Naive thymus-derived CD4-positive, alpha-beta T cell (primary cell): ENCODE measurements around the gene NEK7. TPM values are rescaled to one million over a fixed set of nuclear protein-coding genes. Genes with fewer than 3 reads are reported as not detected.
A peak's percentile ranks its signal among the peaks of the same experiment; 100 is the strongest.

Experiments
- ATAC-seq: fragments of 150-1000 bp; cut with Tn5 transposase; 2 replicates; pipeline ENCODE4 v1.10.0; 2021; ENCODE audit warnings: mild to moderate bottlenecking, moderate library complexity
- CTCF ChIA-PET: fragments of 350-600 bp; sonication (Branson Sonifier 250); formaldehyde crosslinking; loops from one replicate; lab custom pipeline; 2021; ENCODE audit warnings: antibody characterized with exemption; lab: Charles Lee
- POLR2A ChIA-PET: fragments of 350-600 bp; sonication (Branson Sonifier 250); formaldehyde crosslinking; loops from one replicate; lab custom pipeline; 2021; ENCODE audit warnings: antibody characterized with exemption, inconsistent platforms; lab: Charles Lee
- DNase-seq, 9 donors: peaks; one replicate each; pipeline versions ENCODE4 v3.0.0 to v3.0.0-alpha.2; 2020 to 2022; ENCODE audit warnings: mixed read lengths in 1 of 9
- H3K27ac ChIP-seq: one replicate; pipeline ENCODE4 v1.7.0; 2013; ENCODE audit warnings: mild to moderate bottlenecking, low read depth, low read length, moderate library complexity
- H3K27me3 ChIP-seq, 2 donors: one replicate each; pipeline ENCODE4 v1.7.0; 2013; ENCODE audit warnings: low read length in 2 of 2, mild to moderate bottlenecking in 2 of 2, moderate library complexity in 2 of 2; ENCODE audit not compliant: control insufficient read depth in 2 of 2, insufficient read depth in 2 of 2
- H3K36me3 ChIP-seq, 3 experiments: 1 replicate in 2 of 3; 2 replicates in 1 of 3; pipeline ENCODE4 v1.7.0; 2013; ENCODE audit warnings: low read length in 3 of 3, mild to moderate bottlenecking in 3 of 3, moderate library complexity in 1 of 3; ENCODE audit not compliant: insufficient read depth in 3 of 3, control insufficient read depth in 2 of 3
- H3K4me1 ChIP-seq, 2 donors: one replicate each; pipeline ENCODE4 v1.7.0; 2013; ENCODE audit warnings: low read length in 2 of 2, mild to moderate bottlenecking in 2 of 2, moderate library complexity in 1 of 2; ENCODE audit not compliant: control insufficient read depth in 2 of 2, insufficient read depth in 2 of 2
- H3K4me3 ChIP-seq: 2 replicates; pipeline ENCODE4 v1.7.0; 2013; ENCODE audit warnings: mild to moderate bottlenecking, low read length
- H3K9me3 ChIP-seq, 3 experiments: 1 replicate in 2 of 3; 2 replicates in 1 of 3; pipeline ENCODE4 v1.7.0; 2013; ENCODE audit warnings: low read length in 3 of 3; ENCODE audit not compliant: control insufficient read depth in 2 of 3
- H3K27ac Mint-ChIP-seq, 9 donors: one replicate each; pipeline ENCODE4 v1.8.0; 2020 to 2022; ENCODE audit warnings: mixed read lengths in 9 of 9, mild to moderate bottlenecking in 8 of 9, moderate library complexity in 5 of 9, inconsistent platforms in 2 of 9
- H3K27me3 Mint-ChIP-seq, 5 donors: one replicate each; pipeline ENCODE4 v1.8.0; 2021 to 2022; ENCODE audit warnings: mixed read lengths in 5 of 5, mild to moderate bottlenecking in 1 of 5
- H3K36me3 Mint-ChIP-seq, 5 donors: one replicate each; pipeline ENCODE4 v1.8.0; 2020 to 2022; ENCODE audit warnings: mixed read lengths in 5 of 5, mild to moderate bottlenecking in 3 of 5, inconsistent platforms in 1 of 5
- H3K4me1 Mint-ChIP-seq, 7 donors: one replicate each; pipeline ENCODE4 v1.8.0; 2020 to 2022; ENCODE audit warnings: mixed read lengths in 7 of 7, mild to moderate bottlenecking in 3 of 7, inconsistent platforms in 1 of 7
- H3K4me3 Mint-ChIP-seq, 10 donors: one replicate each; pipeline ENCODE4 v1.8.0; 2020 to 2022; ENCODE audit warnings: mild to moderate bottlenecking in 10 of 10, mixed read lengths in 10 of 10, moderate library complexity in 6 of 10, inconsistent platforms in 2 of 10
- H3K9me3 Mint-ChIP-seq, 11 donors: one replicate each; pipeline ENCODE4 v1.8.0; 2020 to 2022; ENCODE audit warnings: mixed read lengths in 11 of 11, mild to moderate bottlenecking in 4 of 11, inconsistent platforms in 1 of 11, moderate library complexity in 1 of 11
- intact Hi-C, 2 donors: fragments of 100-400 bp; cut with micrococcal nuclease; formaldehyde crosslinking; loops; one replicate each; pipeline ENCODE4 v1.15.1; 2023
- polyA plus RNA-seq, 2 donors: library from polyadenylated mRNA; unstranded; fragments of 300-500 nt; fragmentation: Illumina TruSeq; gene quantifications; one replicate each; pipeline ENCODE4 v1.2.3, GENCODE V29; 2021
- total RNA-seq, 6 experiments: library from RNA in 5 of 6; stranded (reverse) in 5 of 6; gene quantifications; 1 replicate in 5 of 6; 2 replicates in 1 of 6; pipeline ENCODE4 v1.2.3 and lab custom pipeline; 2021 to 2026

The NEK7 gene
- total and polyA plus RNA-seq, 7 experiments from 2014 or later, result 25.1 to 68.4 (median 44.5) TPM

DNA sequence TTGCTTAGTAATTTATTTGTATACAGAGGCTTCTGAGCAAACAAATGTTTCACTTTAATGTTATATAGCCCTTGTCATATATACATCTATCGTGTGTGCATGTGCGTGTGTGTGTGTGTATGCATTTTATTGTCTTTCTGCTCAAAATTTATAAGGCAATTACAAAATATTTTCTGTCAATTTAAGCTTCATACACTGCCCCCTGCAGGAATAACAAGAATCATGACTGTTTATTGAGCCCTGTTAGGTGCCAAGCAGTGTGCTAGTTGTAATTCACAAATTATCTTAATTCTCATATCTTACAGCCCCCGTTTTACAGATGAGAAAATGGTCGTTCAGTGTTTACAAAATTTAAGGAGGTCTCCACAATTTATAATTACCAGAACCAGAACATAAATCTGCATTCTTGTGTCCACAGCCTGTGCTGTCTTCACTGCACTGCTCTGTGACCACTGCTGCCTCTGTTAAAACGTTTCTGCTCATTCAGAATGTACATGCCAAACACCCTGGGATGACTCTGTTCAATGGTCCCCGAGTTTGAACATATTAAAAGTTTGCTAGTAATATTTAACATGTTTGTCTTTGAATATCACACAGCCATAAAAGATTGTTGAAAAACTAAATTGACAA is 202.3 kb downstream of the NEK7 start:
- no peak overlapping the region for H3K27ac Mint-ChIP-seq
- no peaks in the 10 kb centered on the region for H3K9me3 Mint-ChIP-seq
- ATAC-seq, result no peak
- Histone ChIP-seq H3K27me3 (no peaks in the 10 kb centered on the region), H3K9me3 (no peaks in the 10 kb centered on the region), H3K4me3 (no peak overlapping the region), H3K27ac (no peak overlapping the region), H3K4me1 (no peaks in the 10 kb centered on the region), H3K36me3 (no peaks in the 10 kb centered on the region)
- H3K27me3 Mint-ChIP-seq, result peaks cover 0 to 21% (median 3%) of the 10 kb centered on the region in 5 donors
- peak in 5 of 9 donors; percentile 3 to 17 (median 7) for DNase-seq
- intact Hi-C loops, result loop anchor here (1.0 to 5.0 kb wide), 8 partner anchors 200 to 832 kb away; partner anchors contain the start of gene NEK7 (in 1 of the 2)
- H3K4me3 Mint-ChIP-seq, result no peak overlapping the region
- no peaks in the 10 kb centered on the region for H3K36me3 Mint-ChIP-seq
- ChIA-PET POLR2A (no interaction called here), CTCF (interaction anchor here (0.9 to 1.3 kb wide), 5 partner anchors 105 to 840 kb away, joined by 3 read pairs; no protein-coding TSS in a partner anchor)
- peaks cover 0 to 3% (median 0%) of the 10 kb centered on the region in 7 donors for H3K4me1 Mint-ChIP-seq

DNA sequence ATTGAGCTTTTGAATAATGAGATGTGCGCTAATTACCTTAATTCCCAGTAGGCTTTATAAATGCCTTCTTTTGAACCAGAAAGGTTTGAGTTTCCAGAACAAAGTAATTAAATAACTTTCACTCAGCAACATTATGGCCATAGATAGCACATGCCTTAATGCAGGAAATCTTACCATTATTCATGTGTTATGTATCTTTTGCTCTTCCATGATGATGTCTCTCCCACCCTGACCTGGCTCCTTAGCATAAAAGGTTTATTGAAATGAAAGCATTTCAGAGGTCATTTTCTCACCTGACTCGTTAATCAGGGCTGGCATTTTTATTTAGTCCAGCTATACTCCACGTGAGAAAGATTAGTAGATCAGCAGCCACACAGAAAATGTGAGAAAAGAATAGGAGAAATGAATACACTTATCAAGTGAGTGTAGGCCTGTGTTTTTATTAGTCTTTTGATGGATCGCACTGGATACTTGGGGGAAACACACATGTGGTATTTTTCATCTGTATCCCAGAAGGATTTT is 203.5 kb downstream of the NEK7 start:
- Mint-ChIP-seq H3K36me3 (no peaks in the 10 kb centered on the region), H3K4me3 (no peak overlapping the region), H3K9me3 (no peaks in the 10 kb centered on the region), H3K4me1 (peaks cover 0 to 3% (median 0%) of the 10 kb centered on the region in 7 donors), H3K27ac (no peak overlapping the region), H3K27me3 (peaks cover 0 to 21% (median 3%) of the 10 kb centered on the region in 5 donors)
- no peak overlapping the region for H3K4me3 ChIP-seq
- no peaks in the 10 kb centered on the region for H3K27me3 ChIP-seq
- no peak overlapping the region for H3K27ac ChIP-seq
- H3K36me3 ChIP-seq, result no peaks in the 10 kb centered on the region
- no peaks in the 10 kb centered on the region for H3K9me3 ChIP-seq
- CTCF ChIA-PET, result no interaction called here
- DNase-seq (no peak), ATAC-seq (no peak)
- intact Hi-C loops, result no loop called here
- POLR2A ChIA-PET, result no interaction called here
- H3K4me1 ChIP-seq, result no peaks in the 10 kb centered on the region

DNA sequence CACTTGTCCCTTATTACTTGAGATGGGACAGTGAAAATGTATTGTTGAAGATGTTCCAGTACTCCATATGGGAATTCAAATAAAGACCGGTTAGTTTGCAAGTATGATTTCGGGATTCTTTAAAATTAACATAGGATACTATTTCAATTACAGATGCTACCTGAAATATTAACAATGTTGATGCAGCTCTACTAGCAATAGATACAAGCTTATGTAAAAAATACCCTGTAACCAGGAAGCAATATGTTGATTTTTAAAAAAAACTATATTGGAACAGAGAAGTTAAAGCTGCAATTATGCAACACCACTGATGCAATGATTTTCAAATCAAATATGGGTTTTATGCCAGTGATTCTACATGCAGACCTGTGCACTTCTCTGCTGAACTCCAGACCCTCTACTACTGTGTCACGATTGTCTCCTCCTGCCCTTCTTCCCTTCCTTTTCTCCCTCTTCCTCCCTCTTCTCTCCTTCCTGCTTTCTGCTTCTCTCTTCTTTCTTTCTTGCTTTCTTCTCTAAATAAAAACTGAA is 204.5 kb downstream of the NEK7 start:
- Mint-ChIP-seq H3K9me3 (peaks cover 0 to 1% (median 0%) of the 10 kb centered on the region in 11 donors), H3K27me3 (peaks cover 0 to 21% (median 3%) of the 10 kb centered on the region in 5 donors), H3K4me3 (no peak overlapping the region), H3K4me1 (peaks cover 0 to 3% (median 0%) of the 10 kb centered on the region in 7 donors), H3K27ac (no peak overlapping the region), H3K36me3 (no peaks in the 10 kb centered on the region)
- Histone ChIP-seq H3K27ac (no peak overlapping the region), H3K4me3 (no peak overlapping the region), H3K27me3 (no peaks in the 10 kb centered on the region), H3K4me1 (no peaks in the 10 kb centered on the region), H3K36me3 (no peaks in the 10 kb centered on the region), H3K9me3 (no peaks in the 10 kb centered on the region)
- ATAC-seq, result no peak
- ChIA-PET CTCF (interaction anchor here (1.0 kb wide), 1 partner anchor 321 kb away, joined by 3 read pairs; no protein-coding TSS in a partner anchor), POLR2A (no interaction called here)
- DNase-seq, result no peak
- intact Hi-C loops, result no loop called here

DNA sequence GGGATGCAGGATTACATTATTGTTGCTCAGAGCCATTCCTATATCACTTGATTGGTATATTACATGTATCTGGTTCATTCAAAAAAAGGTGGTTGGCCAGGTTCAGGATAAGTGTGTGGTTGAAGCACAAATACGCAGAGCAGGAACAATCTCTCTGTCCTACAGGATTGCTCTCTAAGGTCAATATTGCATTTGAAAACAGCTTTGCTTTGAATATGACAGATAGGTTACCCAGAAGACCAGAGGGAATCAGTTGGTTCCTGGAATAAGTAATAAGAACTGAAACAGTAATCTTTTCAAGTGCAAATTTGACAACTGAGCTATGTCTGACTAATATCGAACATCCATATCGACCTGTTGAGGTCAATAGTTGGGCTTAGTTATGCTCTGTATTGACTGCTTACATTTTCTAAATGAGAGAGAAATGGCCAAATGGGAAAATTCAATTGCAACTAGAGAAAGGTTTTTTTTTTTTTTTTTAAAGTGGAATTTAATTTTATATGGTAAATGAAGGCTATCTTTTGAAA is 206.9 kb downstream of the NEK7 start:
- Histone ChIP-seq H3K4me3 (no peak overlapping the region), H3K9me3 (no peaks in the 10 kb centered on the region), H3K36me3 (no peaks in the 10 kb centered on the region), H3K27ac (no peak overlapping the region), H3K27me3 (no peaks in the 10 kb centered on the region), H3K4me1 (no peaks in the 10 kb centered on the region)
- H3K36me3 Mint-ChIP-seq, result peaks cover 0 to 10% (median 0%) of the 10 kb centered on the region in 5 donors
- ChIA-PET POLR2A (no interaction called here), CTCF (no interaction called here)
- H3K4me3 Mint-ChIP-seq, result no peak overlapping the region
- H3K9me3 Mint-ChIP-seq, result peaks cover 3 to 17% (median 6%) of the 10 kb centered on the region in 11 donors
- DNase-seq, result no peak
- peaks cover 0 to 16% (median 0%) of the 10 kb centered on the region in 5 donors for H3K27me3 Mint-ChIP-seq
- no peak for ATAC-seq
- peaks cover 0 to 3% (median 0%) of the 10 kb centered on the region in 7 donors for H3K4me1 Mint-ChIP-seq
- H3K27ac Mint-ChIP-seq, result no peak overlapping the region
- intact Hi-C loops, result no loop called here

DNA sequence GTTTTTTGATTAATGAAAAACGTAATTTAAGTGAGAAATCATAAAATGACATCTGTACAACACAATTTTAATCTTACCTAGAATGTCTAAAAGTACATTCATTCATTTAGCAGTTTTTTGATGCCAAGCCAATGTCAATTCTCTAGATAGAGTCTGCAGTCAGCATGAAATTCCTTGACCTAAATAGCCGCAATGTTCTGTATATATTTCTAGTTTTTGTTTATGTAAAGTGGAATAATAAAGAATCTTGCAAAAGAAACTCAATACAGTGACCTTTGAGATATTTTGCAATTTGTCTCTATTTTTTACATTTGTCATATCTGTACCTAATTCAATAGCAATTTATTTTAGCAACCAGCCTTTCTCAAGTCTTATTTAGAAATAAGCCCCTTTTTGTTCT is 207.7 kb downstream of the NEK7 start:
- Mint-ChIP-seq H3K27me3 (peaks cover 0 to 12% (median 0%) of the 10 kb centered on the region in 5 donors), H3K27ac (no peak overlapping the region), H3K4me3 (no peak overlapping the region), H3K4me1 (peaks cover 0 to 3% (median 0%) of the 10 kb centered on the region in 7 donors), H3K9me3 (peaks cover 3 to 25% (median 9%) of the 10 kb centered on the region in 11 donors), H3K36me3 (peaks cover 0 to 10% (median 1%) of the 10 kb centered on the region in 5 donors)
- intact Hi-C loops, result no loop called here
- H3K27ac ChIP-seq, result no peak overlapping the region
- H3K4me1 ChIP-seq, result no peaks in the 10 kb centered on the region
- H3K36me3 ChIP-seq, result no peaks in the 10 kb centered on the region
- CTCF ChIA-PET, result no interaction called here
- POLR2A ChIA-PET, result no interaction called here
- no peaks in the 10 kb centered on the region for H3K9me3 ChIP-seq
- DNase-seq, result no peak
- no peaks in the 10 kb centered on the region for H3K27me3 ChIP-seq
- H3K4me3 ChIP-seq, result no peak overlapping the region
- ATAC-seq, result no peak

DNA sequence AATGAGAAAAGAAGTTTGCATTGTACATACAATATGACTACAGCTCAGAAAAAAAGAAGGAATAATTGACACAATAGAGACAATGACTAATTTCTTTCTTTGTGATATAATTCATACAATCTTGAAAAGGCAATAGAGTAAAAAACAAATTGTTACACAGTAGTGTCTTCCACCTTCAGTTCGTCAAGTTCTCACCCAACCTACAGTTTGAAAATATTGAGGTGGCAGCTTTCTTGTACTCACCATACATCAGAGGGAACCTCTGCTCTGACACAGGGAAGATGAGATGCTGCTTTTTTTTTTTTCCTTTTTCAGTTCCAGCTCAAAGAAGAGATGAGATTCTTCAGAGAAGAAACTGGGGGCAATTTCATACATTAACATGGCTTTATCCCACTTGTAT is 210.5 kb downstream of the NEK7 start:
- Mint-ChIP-seq H3K9me3 (peaks cover 3 to 28% (median 10%) of the 10 kb centered on the region in 11 donors), H3K36me3 (peaks cover 0 to 14% (median 4%) of the 10 kb centered on the region in 5 donors), H3K27me3 (peaks cover 0 to 14% (median 0%) of the 10 kb centered on the region in 5 donors), H3K27ac (no peak overlapping the region), H3K4me3 (no peak overlapping the region), H3K4me1 (no peaks in the 10 kb centered on the region)
- intact Hi-C loops, result no loop called here
- no peak for ATAC-seq
- Histone ChIP-seq H3K36me3 (no peaks in the 10 kb centered on the region), H3K4me3 (no peak overlapping the region), H3K27me3 (no peaks in the 10 kb centered on the region), H3K4me1 (no peaks in the 10 kb centered on the region), H3K9me3 (no peaks in the 10 kb centered on the region), H3K27ac (no peak overlapping the region)
- POLR2A ChIA-PET, result no interaction called here
- CTCF ChIA-PET, result interaction anchor here (0.6 to 0.7 kb wide), 3 partner anchors 14 to 1475 kb away, joined by 3 read pairs; no protein-coding TSS in a partner anchor
- DNase-seq, result no peak
